GM19372 (cell line): ENCODE data around the gene TRAPPC10.

Experiments used
- ATAC-seq: cut with Tn5 transposase; IDR thresholded peaks from one replicate; pipeline ENCODE4 v1.9.1; 2021; ENCODE audit warnings: mild to moderate bottlenecking, low read depth, moderate library complexity; ENCODE audit not compliant: unreplicated experiment

TRAPPC10 gene

DNA sequence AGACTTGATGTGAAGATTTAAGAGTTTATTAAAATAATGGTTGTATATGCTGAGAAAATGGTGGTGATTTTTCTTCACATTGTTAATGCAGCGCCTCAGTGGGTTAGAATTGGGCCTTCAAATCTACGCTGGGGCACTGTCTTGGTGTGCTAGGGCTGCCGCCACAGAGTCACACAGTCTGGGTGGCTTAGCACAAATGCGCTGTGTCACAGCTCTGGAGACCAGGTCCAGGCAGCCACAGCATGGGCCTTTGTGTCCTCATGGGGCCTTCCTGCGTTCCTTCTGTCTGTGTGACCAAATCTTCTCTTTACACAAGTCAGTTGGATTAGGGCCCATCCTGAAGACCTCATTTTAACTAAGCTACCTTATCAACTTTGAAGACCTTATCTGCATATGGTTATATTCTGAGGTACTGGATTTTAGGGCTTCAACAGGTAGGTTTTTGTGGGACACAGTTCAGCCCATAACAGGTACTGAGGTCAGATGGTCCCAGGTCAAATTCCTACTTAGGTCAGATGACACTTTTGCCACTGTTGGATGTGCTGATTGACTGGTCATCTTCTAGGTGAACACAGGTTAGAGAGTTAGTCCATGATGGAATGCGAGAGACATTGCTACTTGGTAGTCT, 17.5 kb downstream of the TRAPPC10 start:
- no peak for ATAC-seq

DNA sequence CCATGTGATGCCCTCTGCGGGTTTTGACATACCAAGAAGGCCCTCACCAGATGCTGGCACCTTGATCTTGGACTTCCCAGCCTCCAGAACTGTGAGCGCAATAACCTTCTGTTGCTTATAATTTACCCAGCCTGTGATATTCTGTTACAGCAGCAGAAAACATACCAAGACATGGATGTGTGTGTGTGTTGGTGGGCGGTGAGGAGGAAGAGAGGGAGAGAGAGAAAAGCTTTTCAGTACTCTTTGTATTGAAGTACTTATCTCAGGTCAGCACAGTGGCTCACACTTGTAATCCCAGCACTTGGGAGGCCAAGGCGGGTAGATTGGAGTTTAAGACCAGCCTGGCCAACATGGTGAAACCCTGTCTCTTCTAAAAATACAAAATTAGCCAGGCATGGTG, 23.1 kb downstream of the TRAPPC10 start:
- ATAC-seq, result no peak

DNA sequence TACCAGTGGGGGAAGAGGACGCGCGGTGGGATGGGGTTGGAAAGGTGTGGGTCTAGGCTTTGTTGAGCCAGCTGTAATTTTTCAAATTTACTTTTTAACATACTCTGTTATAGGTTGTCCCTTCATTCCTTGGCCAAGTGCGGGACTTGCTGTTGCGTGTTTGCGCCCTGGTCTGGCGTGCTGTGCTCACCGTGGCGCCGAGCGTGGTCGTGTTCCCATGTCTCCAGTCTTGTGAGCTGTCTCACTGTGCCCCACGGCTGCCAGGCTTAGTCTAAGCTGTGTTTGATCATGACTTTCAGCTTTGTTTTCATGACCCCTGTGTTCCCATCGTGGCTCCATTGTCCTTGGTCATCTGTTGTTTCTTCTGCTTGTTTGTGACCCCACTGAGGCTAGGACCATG, 26.0 kb downstream of the TRAPPC10 start:
- no peak for ATAC-seq

DNA sequence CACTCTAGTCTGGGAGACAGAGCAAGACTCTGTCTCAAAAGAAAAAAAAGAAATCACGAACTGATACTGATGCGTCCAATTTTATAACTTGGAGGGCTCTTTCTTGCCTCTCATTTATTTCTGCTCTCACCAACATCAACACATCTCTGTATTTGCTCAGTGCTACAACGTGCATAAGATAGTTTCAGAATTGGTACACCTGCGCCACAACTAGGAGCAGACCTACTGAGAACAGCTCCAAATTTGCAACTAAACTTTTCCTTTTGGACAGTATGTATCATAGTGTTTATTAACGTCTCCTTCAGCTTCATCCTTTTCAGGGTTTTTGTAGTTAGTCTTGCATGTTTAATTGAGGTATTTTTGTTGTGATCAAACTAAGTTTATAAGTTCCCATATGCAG, 27.7 kb downstream of the TRAPPC10 start:
- ATAC-seq, result no peak

DNA sequence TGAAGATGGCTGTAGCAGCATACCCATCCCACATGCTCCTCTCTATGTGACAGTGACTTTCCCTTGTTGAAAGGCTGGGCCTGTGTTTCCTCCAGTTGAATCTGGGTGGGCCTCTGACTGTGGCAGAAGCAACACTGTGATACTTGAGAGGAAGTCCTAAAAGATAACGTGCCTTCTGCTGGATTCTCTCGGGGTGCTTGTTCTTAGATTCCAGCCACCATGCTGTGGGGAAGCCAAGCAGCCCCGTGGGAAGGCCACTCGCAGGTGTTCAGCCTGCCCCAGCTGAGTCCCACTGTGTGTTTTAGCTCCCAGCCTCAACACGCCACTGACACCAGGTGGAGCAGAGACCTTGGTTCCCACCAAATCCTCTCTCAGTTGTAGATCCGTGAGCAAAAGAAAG, 31.5 kb downstream of the TRAPPC10 start:
- ATAC-seq, result no peak

DNA sequence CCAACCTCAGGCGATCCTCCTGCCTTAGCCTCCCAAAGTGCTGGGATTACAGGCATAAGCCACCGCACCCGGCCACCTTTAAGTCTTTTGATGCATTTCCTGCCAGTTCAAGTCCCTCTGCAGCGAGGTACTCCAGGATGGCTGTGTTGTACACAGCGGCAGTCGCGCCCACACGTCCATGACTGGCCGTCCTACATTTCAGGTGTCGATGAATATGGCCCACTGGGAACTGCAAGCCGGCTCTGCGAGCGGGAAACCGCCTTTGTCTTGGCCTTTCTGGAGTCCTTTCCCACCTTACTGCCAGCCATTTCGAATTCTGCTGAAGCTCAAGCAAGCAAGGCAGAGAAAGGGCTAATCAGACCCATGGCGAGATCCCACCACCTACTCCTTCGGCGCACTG, 34.6 kb downstream of the TRAPPC10 start:
- ATAC-seq, result no peak

DNA sequence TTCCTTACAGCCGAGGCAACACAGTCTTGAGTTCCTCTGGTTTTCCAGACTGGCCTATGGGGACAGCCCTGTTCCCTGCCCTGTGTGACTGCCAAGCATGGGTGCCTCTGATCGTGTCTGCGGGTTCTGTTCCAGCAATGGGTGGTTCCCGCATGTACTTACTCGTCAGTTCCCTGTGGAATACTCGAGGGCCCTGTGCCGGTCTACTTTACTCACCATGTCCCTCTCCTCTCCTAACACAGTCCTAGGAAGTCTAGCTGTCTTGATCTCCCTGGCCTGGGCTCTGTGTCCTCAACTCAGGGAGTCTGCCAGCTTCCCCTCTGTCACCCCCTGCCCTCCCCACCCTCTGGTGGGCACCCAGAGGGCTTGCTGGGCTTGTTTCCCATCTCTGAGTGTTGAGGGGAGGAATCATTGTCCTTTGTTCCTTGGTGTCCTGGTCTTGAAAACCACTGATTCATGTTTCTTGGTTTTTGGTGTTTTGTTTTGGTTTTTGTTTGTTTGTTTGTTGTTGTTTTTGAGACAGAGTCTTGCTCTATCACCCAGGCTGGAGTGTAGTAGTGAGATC, 36.0 kb downstream of the TRAPPC10 start:
- ATAC-seq, result no peak

DNA sequence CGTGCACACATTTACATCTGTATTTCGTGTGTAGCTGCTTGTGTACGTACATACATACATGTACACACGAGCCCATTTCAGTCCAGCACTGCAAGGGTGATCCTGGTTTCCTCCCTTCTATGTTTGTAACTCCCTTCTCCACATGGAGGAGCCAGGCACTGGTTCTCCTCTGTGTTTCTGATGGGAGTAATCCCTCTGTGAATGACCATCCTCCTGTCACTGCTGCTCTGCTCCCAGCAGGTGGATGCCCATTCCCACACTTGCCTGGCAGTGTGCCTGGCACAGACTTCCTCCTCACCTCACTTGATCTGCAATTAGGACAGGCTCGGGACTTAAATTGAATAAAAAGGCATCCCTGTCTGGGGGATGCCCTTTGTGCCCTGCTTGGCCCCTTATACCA, 37.1 kb downstream of the TRAPPC10 start:
- no peak for ATAC-seq

DNA sequence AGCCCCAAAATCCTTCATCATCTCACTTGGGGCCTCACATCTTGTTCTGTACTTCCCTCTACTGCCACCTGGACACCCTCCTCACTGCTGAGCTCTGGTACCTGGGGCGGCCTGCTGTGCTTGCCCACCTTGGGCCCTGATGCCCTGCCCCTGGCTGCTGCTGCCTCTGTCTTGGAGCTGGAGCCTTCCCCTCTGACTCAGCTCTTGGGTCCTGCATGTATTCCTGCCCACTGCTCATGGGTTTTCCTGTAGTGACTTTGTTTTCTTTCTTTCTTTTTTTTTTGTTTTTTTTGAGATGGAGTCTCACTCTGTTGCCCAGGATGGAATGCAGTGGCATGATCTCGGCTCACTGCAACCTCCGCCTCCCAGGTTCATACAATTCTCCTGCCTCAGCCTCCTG, 37.5 kb downstream of the TRAPPC10 start:
- no peak for ATAC-seq

DNA sequence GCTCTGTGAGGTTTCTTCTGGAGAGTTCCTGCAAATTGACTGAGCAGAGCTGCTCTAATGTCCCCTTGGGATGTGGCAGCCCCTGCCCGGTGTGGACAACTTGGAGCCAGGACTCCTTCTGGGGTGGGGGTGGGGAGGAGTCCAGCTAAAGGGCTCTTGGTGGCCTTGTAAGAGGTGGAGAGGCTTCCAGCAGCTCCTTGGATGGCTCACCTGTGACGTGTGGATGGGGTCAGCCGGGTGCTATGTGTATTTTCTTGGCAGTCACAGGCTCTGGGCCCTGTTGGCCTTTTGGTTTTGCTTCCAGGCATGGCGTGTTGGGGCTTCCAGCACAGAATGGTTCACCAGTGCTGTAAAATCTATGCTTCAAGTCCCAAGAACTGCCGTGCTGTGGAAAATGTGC, 38.2 kb downstream of the TRAPPC10 start:
- ATAC-seq, result no peak

DNA sequence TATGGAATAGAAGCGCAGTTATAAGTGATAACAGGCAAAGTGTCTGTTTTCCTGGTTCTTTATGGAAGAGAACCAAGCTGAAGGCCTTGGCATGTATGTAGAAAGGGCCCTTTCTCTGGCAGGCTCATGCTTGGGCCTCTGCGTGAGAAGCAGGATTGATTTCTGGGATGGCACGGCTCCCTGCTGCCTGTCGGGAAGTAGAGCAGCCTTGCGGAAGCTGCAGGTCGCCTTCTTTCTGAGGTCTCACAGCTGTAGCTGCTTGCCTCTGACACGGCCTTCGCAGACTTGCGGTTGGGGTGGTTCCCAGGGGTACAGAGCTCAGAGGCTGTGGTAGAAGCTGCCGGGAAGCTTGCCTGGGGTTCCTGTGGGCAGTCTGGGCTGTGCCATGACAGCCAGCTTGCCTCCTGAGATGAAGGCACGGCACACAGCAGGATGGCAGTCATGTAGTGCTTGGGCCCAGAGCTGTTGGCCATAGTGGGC, 39.4 kb downstream of the TRAPPC10 start:
- no peak for ATAC-seq

DNA sequence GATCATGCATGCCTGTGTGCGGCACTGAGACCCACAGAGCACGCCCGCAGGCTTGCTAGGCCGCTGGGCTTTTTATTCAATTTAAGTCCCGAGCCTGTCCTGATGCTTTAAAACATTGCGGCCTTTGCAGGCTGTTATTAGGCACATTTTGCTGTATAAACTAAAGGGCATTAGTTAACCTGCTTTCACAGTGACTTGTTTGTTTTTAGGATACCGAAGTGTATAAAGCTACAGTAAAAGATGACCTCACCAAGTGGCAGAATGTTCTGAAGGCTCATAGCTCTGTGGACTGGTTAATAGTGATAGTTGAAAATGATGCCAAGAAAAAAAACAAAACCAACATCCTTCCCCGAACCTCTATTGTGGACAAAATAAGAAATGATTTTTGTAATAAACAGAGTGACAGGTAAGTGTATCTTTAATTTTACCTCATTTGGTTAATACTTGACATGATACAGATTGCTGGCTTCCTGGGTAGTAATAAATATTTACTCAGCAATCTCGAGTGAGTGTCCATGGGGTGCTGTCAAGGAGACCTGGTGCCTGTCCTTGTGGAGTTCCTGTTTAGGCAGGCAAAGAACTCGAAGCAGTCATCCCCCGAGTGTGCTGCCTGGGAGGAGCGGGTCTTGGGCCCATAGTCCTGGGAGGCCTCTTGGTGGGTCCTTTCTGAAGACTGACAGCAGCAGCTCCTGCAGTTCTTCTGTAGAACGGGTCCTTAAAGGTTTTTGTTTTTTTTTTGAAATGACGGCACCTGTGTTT, 40.1 kb downstream of the TRAPPC10 start:
- no peak for ATAC-seq

DNA sequence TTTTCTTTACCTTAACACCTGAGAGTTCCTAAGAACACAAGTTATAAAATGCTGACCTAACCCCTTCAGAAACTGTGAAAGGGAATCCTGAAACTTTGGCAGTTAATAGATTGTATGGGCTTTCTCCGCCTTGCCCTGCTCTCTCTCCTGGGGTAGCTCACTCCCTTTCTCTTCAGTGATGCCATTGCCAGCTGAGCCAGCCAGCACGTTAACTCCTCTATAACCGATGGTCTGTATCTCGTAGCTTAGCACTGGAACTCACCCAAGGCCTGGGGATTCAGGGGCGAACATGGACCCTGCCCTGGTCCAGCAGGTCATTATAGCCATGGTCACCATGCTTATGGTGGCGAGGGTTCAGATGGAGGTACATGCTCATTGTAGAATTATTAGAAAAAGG, 40.7 kb downstream of the TRAPPC10 start:
- ATAC-seq, result no peak

DNA sequence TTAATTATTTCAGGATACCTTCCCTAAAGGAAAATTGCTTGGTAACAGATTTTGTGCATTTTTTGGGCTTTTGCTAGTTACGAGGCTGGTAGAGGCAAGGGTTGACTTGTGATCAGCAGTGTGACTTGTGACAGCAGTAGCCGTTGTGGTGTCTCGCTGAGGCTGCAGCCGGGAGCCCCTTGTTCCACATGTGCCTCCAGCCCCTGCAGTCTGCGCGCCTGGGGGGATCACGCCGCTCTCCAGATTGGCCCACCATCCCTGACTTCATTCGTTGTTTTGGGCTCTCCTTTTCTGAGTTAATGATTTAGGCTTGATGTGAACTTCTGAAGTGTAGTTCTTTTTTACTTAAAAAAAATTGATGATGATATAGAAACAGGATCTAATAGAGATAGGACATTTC, 41.5 kb downstream of the TRAPPC10 start:
- ATAC-seq, result no peak

DNA sequence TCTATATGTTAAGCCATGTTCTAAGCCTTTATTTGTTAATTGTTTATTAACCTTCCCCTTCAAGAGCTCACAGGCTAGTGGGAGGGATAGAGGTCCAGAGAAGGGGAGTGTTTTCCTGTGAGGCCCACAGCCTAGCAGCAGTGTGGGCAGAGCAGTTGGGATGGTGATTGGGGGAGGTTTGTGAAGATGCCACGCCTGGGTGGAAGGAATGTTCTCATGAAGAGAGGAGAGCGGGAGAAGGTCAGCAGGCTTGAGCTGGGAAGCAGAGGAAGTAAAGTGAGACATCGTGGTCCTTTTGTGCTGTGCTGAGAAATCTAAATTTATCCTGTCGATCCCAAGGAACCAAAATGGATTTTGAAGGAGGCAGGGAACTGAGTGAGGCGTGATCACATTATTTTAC, 42.6 kb downstream of the TRAPPC10 start:
- ATAC-seq, result no peak

DNA sequence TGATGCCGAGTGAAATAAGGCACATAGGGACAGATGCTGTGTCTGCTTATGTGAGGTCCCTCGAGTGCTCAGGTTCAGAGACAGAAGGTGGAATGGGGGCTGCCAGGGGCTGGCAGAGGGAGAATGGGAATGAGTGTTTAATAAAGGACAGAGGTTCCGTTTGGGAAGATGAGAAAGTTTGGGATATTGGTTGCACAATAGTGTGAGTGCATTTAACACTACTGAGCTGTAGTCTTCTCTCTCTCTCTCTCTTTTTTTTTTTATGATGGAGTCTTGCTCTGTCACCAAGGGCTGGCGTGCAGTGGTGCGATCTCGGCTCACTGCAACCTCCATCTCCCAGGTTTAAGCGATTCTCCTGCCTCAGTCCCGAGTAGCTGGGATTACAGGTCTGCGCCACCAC, 44.9 kb downstream of the TRAPPC10 start:
- ATAC-seq, result no peak

DNA sequence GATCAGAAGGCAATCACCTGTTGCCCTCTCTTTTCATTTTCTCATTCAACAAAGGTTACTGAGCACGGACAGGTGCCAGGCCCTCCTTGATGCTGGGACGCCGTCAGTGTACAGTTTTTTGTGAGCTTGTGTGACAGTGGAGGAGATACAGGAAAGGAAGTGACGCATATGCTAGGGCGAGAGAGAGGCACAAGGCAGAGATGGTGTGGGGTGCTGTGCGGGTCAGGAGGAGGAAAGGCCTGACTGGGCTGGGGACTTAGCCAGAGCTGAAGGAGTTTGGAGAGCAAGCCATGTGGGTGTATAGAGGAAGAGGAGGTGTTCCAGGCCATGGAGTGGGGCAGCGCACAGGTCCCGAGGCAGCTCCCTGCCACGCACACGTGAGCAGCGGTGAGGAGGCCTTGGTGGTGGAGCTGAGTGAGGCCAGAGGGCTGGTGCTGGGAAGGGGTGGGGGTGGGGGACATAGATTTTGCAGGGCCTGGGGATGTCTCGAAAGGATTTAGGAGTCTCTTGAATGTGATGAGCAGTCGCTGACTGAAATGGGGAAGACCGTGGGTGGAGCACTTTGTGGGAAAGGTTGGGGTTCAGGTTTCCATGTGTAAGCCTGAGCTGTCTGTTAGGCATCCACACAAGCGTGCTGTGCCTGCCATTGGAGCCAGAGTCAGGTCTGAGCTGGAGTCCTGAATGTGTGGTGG, 46.0 kb downstream of the TRAPPC10 start:
- no peak for ATAC-seq

DNA sequence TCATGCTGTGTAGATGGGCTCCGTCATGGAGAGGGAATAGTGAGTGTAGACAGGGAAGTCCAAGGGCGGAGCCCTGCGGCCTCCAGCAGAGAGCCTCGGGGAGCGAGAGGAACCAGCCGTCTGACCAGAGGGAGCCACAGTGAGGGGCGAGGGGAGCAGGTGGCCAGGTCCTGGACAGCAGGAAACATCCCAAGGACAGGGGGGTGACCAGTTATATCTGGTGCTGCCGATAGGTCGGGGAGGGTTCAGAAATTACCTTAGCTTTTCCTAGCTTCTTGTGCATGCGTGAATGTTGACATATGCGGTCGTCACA, 46.5 kb downstream of the TRAPPC10 start:
- no peak for ATAC-seq

DNA sequence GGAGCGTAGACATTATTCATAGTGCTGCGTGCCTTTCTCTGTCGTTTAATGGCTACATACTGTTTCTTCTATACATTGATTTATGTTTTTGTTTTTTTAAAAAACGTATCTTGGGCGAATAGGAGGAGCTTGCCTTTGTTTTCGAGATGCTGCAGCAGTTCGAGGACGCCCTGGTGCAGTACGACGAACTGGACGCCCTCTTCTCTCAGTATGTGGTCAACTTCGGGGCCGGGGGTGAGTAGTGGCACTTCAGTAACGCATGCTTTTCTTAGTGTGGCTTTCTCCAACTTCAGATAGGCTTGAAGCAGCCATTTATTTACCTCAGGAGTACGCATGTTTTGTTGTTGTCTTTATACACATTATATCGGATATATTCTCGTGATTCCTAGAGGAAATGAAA, 46.9 kb downstream of the TRAPPC10 start:
- ATAC-seq, result no peak

DNA sequence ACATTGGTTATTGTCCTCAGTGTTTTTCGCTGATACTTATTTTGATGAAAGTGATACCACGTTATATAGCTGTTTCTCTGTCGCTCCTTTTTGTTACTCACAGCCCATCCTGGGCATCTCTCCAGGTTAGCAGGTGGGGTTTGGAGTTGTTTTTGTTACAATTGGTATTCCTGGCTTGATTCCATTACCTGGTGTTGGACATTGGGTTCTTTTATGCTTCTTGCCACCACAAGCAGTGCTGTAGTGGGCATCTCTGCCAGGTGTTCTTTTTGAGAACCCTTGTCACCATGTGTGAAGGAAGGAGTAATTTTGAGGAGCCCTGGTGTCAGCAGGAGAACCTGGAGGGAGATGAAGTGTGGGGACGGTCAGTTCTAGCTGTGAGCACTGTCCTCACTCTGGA, 47.6 kb downstream of the TRAPPC10 start:
- ATAC-seq, result no peak

DNA sequence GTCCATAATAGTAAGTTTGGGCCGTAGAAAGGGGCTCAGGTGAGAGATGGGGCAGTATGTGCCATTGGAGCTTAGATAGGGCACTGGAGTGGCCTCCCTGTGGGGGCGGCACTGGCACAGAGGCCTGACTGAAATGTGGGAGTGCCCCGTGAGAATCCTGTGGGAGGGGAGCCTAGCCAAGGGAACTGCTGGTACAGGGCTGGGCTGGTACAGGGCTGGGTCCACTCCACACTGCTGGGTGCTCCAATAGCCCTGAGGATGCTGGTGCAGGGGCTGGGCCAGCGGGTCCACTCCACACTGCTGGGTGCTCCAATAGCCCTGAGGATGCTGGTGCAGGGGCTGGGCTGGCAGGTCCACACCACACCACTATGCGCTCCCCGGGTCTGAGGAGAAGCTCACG, 50.3 kb downstream of the TRAPPC10 start:
- ATAC-seq, result no peak
